Measurements from ENCODE around the gene ASPRV1. TPM values are rescaled to one million over a fixed set of nuclear protein-coding genes. Genes with fewer than 3 reads are reported as not detected.

The ASPRV1 gene
- total RNA-seq, 1 donor from 2014 or later: 0.75 TPM

GRCh38 chr2:69936906-69937305 is 24.5 kb downstream of the ASPRV1 start:
- no peaks in the 10 kb centered on the region for H3K27me3 Mint-ChIP-seq (ENCODE audit: unreplicated experiment)
- H3K4me1 Mint-ChIP-seq (ENCODE audit: unreplicated experiment): peaks cover 16% of the 10 kb centered on the region
- peaks cover 44% of the 10 kb centered on the region for H3K36me3 Mint-ChIP-seq (ENCODE audit: unreplicated experiment)
- no peak overlapping the region for H3K4me3 Mint-ChIP-seq (ENCODE audit: unreplicated experiment)
- H3K27ac Mint-ChIP-seq (ENCODE audit: unreplicated experiment): no peak overlapping the region
- no peaks in the 10 kb centered on the region for H3K9me3 Mint-ChIP-seq (ENCODE audit: unreplicated experiment)
- no peak for TF ChIP-seq CTCF (IDR thresholded peaks at IDR 0.05)
- no peak for DNase-seq (ENCODE audit: extremely low spot score, unreplicated experiment)

GRCh38 chr2:69935011-69935410 is 26.4 kb downstream of the ASPRV1 start:
- Mint-ChIP-seq H3K27ac (ENCODE audit: unreplicated experiment) (no peak overlapping the region), H3K4me1 (ENCODE audit: unreplicated experiment) (peaks cover 16% of the 10 kb centered on the region), H3K4me3 (ENCODE audit: unreplicated experiment) (no peak overlapping the region), H3K36me3 (ENCODE audit: unreplicated experiment) (peaks cover 36% of the 10 kb centered on the region), H3K9me3 (ENCODE audit: unreplicated experiment) (no peaks in the 10 kb centered on the region), H3K27me3 (ENCODE audit: unreplicated experiment) (no peaks in the 10 kb centered on the region)
- TF ChIP-seq CTCF (IDR thresholded peaks at IDR 0.05): no peak
- DNase-seq (ENCODE audit: extremely low spot score, unreplicated experiment): no peak

- Mint-ChIP-seq H3K4me1 (ENCODE audit: unreplicated experiment) (peaks cover 16% of the 10 kb centered on the region), H3K4me3 (ENCODE audit: unreplicated experiment) (peak overlapping the region; percentile 6), H3K9me3 (ENCODE audit: unreplicated experiment) (no peaks in the 10 kb centered on the region), H3K27ac (ENCODE audit: unreplicated experiment) (peak overlapping the region; percentile 84), H3K36me3 (ENCODE audit: unreplicated experiment) (peaks cover 33% of the 10 kb centered on the region), H3K27me3 (ENCODE audit: unreplicated experiment) (no peaks in the 10 kb centered on the region)
- TF ChIP-seq CTCF (IDR thresholded peaks at IDR 0.05): no peak
- DNase-seq (ENCODE audit: extremely low spot score, unreplicated experiment): no peak
These were observed 26.9 kb downstream of the ASPRV1 start for GRCh38 chr2:69934614-69934908.

- H3K27me3 Mint-ChIP-seq (ENCODE audit: unreplicated experiment): no peaks in the 10 kb centered on the region
- peaks cover 16% of the 10 kb centered on the region for H3K4me1 Mint-ChIP-seq (ENCODE audit: unreplicated experiment)
- H3K27ac Mint-ChIP-seq (ENCODE audit: unreplicated experiment): peak overlapping the region; percentile 84
- H3K36me3 Mint-ChIP-seq (ENCODE audit: unreplicated experiment): peaks cover 29% of the 10 kb centered on the region
- no peak for DNase-seq (ENCODE audit: extremely low spot score, unreplicated experiment)
- H3K4me3 Mint-ChIP-seq (ENCODE audit: unreplicated experiment): peak overlapping the region; percentile 6
- H3K9me3 Mint-ChIP-seq (ENCODE audit: unreplicated experiment): no peaks in the 10 kb centered on the region
- TF ChIP-seq CTCF (IDR thresholded peaks at IDR 0.05): no peak
These were observed 27.4 kb downstream of the ASPRV1 start for GRCh38 chr2:69933839-69934613.

- no peak for DNase-seq (ENCODE audit: extremely low spot score, unreplicated experiment)
- Mint-ChIP-seq H3K4me3 (ENCODE audit: unreplicated experiment) (no peak overlapping the region), H3K27ac (ENCODE audit: unreplicated experiment) (peak overlapping the region; percentile 84), H3K27me3 (ENCODE audit: unreplicated experiment) (no peaks in the 10 kb centered on the region), H3K4me1 (ENCODE audit: unreplicated experiment) (peaks cover 16% of the 10 kb centered on the region), H3K36me3 (ENCODE audit: unreplicated experiment) (peaks cover 22% of the 10 kb centered on the region), H3K9me3 (ENCODE audit: unreplicated experiment) (no peaks in the 10 kb centered on the region)
- TF ChIP-seq CTCF (IDR thresholded peaks at IDR 0.05): no peak
These were observed 28.1 kb downstream of the ASPRV1 start for GRCh38 chr2:69933254-69933828.

Measured in osteocyte (in vitro differentiated cells).